ENCODE data around the gene CLOCK. TPM values are rescaled to one million over a fixed set of nuclear protein-coding genes. Genes with fewer than 3 reads are reported as not detected.

Gene CLOCK
- total and polyA plus RNA-seq, 2 experiments from 2014 or later = 9.6 to 29.3 TPM

DNA sequence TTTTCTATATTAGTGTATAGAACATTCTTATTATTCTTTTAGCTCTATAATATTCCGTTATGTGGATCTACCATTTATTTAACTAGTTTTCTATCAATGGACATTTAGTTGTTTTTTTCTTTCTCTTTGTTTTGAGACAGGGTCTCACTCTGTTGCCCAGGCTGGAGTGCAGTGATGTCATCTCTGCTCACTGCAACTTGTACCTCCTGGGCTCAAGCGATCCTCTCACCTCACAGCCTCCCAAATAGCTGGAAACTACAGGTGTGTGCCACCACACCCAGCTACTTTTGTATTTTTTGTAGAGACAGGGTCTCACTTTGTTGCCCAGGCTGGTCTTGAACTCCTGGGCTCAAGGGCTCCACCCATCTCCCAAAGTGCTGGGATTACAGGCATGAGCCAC lies 140.2 kb downstream of the CLOCK start:
- DNase-seq (ENCODE audit: low spot score) = no peak
- Histone ChIP-seq H3K9me2 (replicated peaks; ENCODE audit: insufficient read depth) (no peaks in the 10 kb centered on the region), H3K4me2 (no peak overlapping the region), H3K27me3 (no peaks in the 10 kb centered on the region), H3K27ac (no peak overlapping the region), H3K4me1 (ENCODE audit: insufficient read depth) (peaks cover 8% of the 10 kb centered on the region), H3K4me3 (no peak overlapping the region), H2AFZ (no peak overlapping the region), H3K9me3 (ENCODE audit: low read depth) (no peaks in the 10 kb centered on the region), H4K20me1 (ENCODE audit: insufficient read depth, poor library complexity, severe bottlenecking) (peaks cover 75% of the 10 kb centered on the region), H3K36me3 (replicated peaks; ENCODE audit: insufficient read depth, low read depth) (no peaks in the 10 kb centered on the region), H3K79me2 (peaks cover 99% of the 10 kb centered on the region)
- TF ChIP-seq EZH2 (IDR thresholded peaks at IDR 0.05; ENCODE audit: borderline replicate concordance) (no peak), CTCF (IDR thresholded peaks at IDR 0.05; ENCODE audit: poor library complexity) (no peak), EZH2phosphoT487 (IDR thresholded peaks at IDR 0.05; ENCODE audit: low read depth, severe bottlenecking, unreplicated experiment) (no peak)
- WGBS (ENCODE audit: low lambda C conversion rate, missing lambda C conversion rate) = 94% methylated on average over 2 of the region's 2 CpGs

DNA sequence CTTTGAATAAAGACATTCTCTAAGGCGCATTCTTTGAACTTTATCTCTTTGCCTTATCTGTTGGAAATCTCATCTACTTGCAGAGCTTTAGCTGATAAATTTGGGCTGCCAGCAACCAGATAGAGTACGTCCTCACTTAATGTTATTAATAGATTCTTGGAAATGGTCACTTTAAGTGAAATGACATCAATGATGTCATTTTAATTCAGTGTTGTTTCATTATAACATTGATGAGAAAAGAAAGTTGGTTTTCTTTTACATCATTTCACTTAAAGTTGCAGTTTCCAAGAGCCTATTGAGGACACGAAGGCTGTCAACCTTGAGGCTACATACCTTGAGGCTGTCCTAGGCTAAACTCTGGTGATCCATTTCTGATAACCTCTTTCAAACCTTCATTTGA lies 141.6 kb downstream of the CLOCK start:
- H2AFZ ChIP-seq = no peak overlapping the region
- peaks cover 77% of the 10 kb centered on the region for H4K20me1 ChIP-seq (ENCODE audit: insufficient read depth, poor library complexity, severe bottlenecking)
- DNase-seq (ENCODE audit: low spot score) = no peak
- H3K9me3 ChIP-seq (ENCODE audit: low read depth) = no peaks in the 10 kb centered on the region
- no peak overlapping the region for H3K4me2 ChIP-seq
- H3K9me2 ChIP-seq (replicated peaks; ENCODE audit: insufficient read depth) = no peaks in the 10 kb centered on the region
- H3K4me3 ChIP-seq = no peak overlapping the region
- no peaks in the 10 kb centered on the region for H3K36me3 ChIP-seq (replicated peaks; ENCODE audit: insufficient read depth, low read depth)
- H3K27me3 ChIP-seq = no peaks in the 10 kb centered on the region
- 84% methylated on average over 3 of the region's 3 CpGs for WGBS (ENCODE audit: low lambda C conversion rate, missing lambda C conversion rate)
- peaks cover 8% of the 10 kb centered on the region for H3K4me1 ChIP-seq (ENCODE audit: insufficient read depth)
- peaks cover 97% of the 10 kb centered on the region for H3K79me2 ChIP-seq
- TF ChIP-seq EZH2phosphoT487 (IDR thresholded peaks at IDR 0.05; ENCODE audit: low read depth, severe bottlenecking, unreplicated experiment) = no peak
- TF ChIP-seq EZH2 (IDR thresholded peaks at IDR 0.05; ENCODE audit: borderline replicate concordance) = no peak
- TF ChIP-seq CTCF (IDR thresholded peaks at IDR 0.05; ENCODE audit: poor library complexity) = no peak
- H3K27ac ChIP-seq = no peak overlapping the region

DNA sequence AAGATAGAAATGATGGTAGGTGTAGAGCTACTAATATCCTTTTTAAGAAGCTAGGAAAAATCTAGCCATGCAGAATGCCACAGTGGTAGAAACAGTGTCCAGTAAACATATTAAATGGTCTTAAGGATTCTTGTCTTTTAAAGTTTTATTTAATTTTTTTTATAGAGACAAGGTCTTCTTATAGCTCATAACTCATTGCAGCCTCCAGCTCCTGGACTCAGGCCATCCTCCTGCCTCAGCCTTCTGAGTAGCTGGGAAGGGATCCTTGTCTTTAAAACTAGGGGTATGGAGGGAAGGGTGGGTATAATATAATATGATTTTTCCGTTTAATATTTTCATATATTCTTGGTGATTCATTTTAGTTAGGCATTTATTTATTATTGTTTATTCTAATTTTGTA lies 147.1 kb downstream of the CLOCK start:
- Histone ChIP-seq H3K27me3 (no peaks in the 10 kb centered on the region), H2AFZ (no peak overlapping the region), H3K4me1 (ENCODE audit: insufficient read depth) (peaks cover 4% of the 10 kb centered on the region), H3K36me3 (replicated peaks; ENCODE audit: insufficient read depth, low read depth) (no peaks in the 10 kb centered on the region), H3K4me2 (peak overlapping the region; percentile 87), H3K27ac (peak overlapping the region; percentile 100), H3K79me2 (peaks cover 82% of the 10 kb centered on the region), H3K9me2 (replicated peaks; ENCODE audit: insufficient read depth) (no peaks in the 10 kb centered on the region), H3K4me3 (no peak overlapping the region), H4K20me1 (ENCODE audit: insufficient read depth, poor library complexity, severe bottlenecking) (peaks cover 51% of the 10 kb centered on the region), H3K9me3 (ENCODE audit: low read depth) (no peaks in the 10 kb centered on the region)
- WGBS (ENCODE audit: low lambda C conversion rate, missing lambda C conversion rate) = 96% methylated on average over 1 of the region's 1 CpG
- DNase-seq (ENCODE audit: low spot score) = no peak
- TF ChIP-seq EZH2 (IDR thresholded peaks at IDR 0.05; ENCODE audit: borderline replicate concordance) (no peak), CTCF (IDR thresholded peaks at IDR 0.05; ENCODE audit: poor library complexity) (no peak), EZH2phosphoT487 (IDR thresholded peaks at IDR 0.05; ENCODE audit: low read depth, severe bottlenecking, unreplicated experiment) (no peak)

DNA sequence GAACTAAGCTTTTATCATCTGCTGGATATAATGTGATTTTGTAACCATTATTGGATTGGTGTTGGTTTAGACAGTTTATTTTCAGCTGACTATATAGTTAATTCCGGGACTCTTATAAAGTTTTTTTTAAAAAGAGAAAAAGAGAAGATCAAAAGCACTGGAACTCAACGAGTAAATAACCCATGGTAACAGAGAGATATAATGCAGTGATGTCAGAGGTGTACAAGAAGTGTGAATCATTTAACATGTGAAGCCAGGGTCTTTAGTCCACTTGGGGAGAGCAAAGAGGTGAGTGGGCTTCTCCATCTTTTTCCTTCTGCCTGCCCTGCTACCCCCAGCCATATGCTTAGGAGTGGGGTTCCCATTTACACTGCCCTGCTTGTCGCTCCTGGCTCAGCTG lies 147.7 kb downstream of the CLOCK start:
- H3K79me2 ChIP-seq = peaks cover 76% of the 10 kb centered on the region
- peaks cover 46% of the 10 kb centered on the region for H4K20me1 ChIP-seq (ENCODE audit: insufficient read depth, poor library complexity, severe bottlenecking)
- no peaks in the 10 kb centered on the region for H3K36me3 ChIP-seq (replicated peaks; ENCODE audit: insufficient read depth, low read depth)
- peak overlapping the region; percentile 100 for H3K27ac ChIP-seq
- no peaks in the 10 kb centered on the region for H3K9me2 ChIP-seq (replicated peaks; ENCODE audit: insufficient read depth)
- H3K4me3 ChIP-seq = peak overlapping the region; percentile 58
- no peaks in the 10 kb centered on the region for H3K9me3 ChIP-seq (ENCODE audit: low read depth)
- H3K27me3 ChIP-seq = no peaks in the 10 kb centered on the region
- H2AFZ ChIP-seq = no peak overlapping the region
- peak overlapping the region; percentile 87 for H3K4me2 ChIP-seq
- WGBS (ENCODE audit: low lambda C conversion rate, missing lambda C conversion rate) = 51% methylated on average over 3 of the region's 3 CpGs
- peaks cover 4% of the 10 kb centered on the region for H3K4me1 ChIP-seq (ENCODE audit: insufficient read depth)
- DNase-seq (ENCODE audit: low spot score) = no peak
- no peak for TF ChIP-seq EZH2 (IDR thresholded peaks at IDR 0.05; ENCODE audit: borderline replicate concordance)
- no peak for TF ChIP-seq CTCF (IDR thresholded peaks at IDR 0.05; ENCODE audit: poor library complexity)
- TF ChIP-seq EZH2phosphoT487 (IDR thresholded peaks at IDR 0.05; ENCODE audit: low read depth, severe bottlenecking, unreplicated experiment) = no peak
